NCI-H1930 (cell line): ENCODE results near the gene IL1RL1.

ENCODE experiments used
- DNase-seq, 2 experiments: peaks; one replicate each; lab custom pipeline; 2025; lab: John Stamatoyannopoulos, UW

Gene IL1RL1

DNA sequence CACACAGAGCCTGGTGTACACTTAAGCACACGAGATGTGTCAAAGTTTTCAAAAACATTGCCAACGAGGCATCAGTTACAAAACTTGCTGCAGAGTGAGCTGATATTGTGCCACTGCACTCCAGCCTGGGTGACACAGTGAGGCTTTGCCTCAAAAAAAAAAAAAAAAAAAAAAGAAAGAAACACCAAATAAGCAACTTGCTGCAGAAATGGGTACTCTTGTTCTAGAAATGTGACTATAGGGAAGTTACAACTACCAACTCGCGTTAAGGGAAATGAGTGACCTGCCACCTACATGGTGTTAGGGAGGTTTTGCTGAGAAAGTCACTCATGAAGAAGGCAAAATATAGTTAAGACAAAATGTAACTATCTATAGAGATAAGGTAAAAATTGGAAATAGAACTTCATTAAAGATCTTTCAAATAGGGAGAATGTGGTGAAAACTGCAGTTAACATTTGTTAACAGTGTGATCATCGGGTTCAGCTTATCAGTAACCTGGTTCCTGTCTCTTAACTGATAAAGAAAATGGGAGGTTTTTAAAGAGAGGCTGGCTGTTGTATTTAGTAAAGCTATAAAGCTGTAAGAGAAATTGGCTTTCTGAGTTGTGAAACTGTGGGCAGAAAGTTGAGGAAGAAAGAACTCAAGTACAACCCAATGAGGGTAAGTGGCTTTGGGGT is at the start of gene IL1RL1:
Gene IL1RL1 (plus strand): TSS at position 600 of the 677 bp plus-strand sequence. CDS start 26,702 bp downstream, outside the sequence.
- no peak for DNase-seq

DNA sequence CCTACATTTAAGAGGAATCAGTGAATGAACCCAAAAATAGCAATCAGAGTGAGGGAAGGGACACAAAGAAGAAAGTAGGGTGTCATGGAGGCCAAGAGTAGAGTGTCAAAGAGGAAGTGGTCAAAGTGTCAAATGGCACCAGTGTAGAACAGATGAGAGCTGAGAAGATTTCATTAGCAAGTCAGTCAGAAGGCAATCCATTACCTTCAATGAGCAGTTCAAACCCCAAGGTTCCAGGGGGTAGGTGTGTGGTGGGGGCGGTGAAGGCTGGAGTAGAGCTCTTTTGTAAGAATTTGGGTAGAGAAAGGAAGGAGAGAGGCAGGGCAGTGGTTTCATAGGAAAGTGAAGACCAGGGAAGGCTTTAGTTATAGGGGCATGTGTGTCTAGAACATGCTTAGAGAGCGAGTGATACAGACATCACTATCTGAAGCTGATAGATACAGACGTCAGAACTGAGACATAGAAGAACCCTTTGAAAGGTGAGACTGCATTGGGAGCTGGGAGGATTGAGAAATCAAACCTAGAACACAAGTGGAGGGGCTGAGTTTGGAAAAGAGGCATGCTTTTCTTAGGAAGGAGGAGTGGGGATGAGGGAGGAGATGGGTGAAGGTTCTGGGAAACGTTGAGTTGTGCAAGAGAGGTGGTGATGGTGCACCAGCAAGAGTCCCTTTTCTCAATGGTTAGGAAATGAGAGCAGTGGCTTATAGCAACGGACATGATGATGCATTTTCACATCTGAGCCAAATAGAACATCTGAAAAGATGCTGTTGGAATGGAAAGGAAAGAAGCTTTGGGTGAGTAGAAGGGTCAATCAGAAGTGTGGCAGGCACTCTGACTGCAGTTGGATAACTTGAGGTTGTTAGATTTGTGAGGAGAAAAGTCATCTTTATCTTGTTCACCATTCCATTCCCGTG is 48.9 kb upstream of the IL1RL1 start:
- no peak for DNase-seq

DNA sequence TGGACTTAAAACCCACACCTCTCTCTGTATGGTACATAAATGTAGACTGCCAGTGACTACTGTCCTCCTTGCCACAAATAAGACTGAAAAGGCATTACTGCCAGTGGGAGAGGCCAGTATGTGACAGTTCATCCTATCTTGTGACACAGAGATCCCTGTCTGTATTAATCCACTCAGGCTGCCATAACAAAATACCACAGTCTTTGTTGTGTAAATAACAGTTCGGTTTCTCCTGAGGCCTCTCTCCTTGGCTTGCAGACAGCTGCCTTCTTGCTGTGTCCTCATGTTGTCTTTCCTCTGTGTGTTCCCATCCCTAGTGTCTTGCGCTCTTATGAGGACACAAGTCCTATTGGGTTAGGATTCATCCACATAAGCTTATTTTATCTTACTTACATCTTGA is 46.4 kb upstream of the IL1RL1 start:
- DNase-seq, result no peak

DNA sequence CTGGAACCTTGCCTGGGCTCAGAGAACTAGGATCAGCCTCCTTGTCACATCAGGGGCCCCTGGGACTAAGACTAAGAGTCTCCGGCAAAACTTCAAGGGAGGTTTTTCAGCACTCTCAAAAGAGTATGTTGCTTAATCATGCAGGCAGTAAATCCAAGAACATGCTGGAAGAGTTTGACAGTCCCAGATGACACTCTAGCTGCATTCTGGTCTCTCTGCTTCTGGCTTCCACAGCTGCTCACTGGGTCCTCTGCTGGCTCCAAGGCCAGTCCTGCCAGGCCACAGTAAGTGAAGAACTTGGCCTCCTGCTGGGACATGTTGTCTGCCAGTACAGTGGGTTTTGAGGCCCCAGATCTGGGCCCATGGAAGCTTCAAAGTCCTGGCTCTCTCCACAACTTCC is 45.2 kb upstream of the IL1RL1 start:
- no peak for DNase-seq

DNA sequence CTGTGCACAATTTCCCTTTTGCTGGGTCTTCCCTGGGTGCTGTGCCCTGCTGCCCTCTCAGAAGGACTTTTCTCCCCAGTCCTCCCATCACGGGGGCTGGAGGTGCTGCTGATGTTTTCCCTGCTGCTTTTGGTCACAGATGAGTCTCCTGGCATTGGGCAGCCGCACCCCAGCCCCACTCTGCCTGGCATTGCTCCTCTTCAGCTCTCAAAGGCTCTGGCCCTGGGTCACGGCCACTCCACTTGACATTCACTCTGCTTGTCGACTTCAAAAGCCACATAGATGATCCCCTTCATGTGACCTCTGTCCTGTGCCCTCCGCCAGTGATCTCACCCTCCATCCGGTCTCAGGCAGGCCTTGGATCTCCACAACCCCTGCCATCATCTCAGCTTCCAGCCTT is 43.6 kb upstream of the IL1RL1 start:
- no peak for DNase-seq

DNA sequence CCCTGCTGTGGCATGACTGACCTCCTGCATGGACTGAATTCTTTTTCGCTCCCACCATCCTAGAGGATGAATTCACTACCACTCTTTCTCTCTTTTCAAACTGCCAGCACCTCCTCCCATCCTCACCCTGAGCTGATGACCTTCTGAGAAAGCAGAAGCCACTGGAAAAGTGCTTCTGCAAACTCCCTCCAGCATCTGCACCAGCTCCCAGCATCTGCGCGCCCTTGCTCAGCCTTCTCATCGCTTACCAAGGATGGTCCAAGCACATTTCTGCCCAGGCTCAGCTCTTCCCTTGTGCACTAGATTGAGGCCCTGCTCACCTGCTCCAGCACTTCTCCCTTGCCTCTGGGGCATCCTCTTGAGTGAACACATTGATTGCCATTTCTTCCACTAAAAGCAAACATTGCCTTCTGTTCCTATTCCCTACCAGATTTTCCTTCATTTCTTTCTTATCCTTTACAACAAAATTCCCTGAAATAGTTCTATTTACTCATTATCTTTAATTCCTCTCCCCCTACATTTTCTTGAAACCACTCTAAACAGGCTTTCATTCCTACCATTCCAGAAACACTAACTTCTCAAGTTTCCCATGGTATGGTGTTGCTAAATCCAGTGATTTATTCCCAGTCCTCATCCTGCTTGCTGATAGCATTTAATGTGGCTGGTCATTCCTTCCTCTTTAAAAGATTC is 42.7 kb upstream of the IL1RL1 start:
- DNase-seq, result no peak

DNA sequence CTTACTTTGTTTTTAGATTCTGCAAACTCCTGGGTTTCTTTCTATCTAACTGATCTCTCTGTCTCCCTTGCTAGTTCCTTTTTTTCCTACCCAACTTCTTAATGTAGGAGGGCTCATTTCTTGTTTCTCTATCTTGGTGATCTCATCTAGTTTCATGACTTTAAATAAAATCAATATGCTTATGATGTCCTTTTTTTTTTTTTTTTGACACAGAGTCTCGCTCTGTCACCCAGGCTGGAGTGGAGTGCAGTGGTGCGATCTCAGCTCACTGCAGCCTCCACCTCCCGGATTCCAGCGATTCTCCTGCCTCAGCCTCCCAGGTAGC is 42.2 kb upstream of the IL1RL1 start:
- DNase-seq, result no peak

DNA sequence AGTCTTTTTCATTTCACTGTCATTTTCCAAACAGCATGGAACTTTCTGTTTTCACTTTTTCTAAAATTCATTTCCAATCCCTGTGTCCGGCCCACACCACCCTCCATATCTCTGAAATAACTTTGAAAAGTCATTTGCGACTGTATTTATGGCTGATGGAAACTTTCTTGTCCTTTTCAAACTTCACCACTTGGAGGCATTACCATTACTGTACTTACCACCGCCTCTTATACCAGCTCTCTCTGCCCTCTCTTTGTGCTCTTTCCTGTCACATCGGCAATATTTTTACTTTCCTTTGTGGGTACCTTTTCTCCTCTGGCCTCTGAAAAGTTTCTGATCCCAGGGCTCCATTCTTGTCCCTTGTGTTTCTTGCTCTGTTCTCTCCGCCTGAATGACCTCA is 39.5 kb upstream of the IL1RL1 start:
- no peak for DNase-seq

DNA sequence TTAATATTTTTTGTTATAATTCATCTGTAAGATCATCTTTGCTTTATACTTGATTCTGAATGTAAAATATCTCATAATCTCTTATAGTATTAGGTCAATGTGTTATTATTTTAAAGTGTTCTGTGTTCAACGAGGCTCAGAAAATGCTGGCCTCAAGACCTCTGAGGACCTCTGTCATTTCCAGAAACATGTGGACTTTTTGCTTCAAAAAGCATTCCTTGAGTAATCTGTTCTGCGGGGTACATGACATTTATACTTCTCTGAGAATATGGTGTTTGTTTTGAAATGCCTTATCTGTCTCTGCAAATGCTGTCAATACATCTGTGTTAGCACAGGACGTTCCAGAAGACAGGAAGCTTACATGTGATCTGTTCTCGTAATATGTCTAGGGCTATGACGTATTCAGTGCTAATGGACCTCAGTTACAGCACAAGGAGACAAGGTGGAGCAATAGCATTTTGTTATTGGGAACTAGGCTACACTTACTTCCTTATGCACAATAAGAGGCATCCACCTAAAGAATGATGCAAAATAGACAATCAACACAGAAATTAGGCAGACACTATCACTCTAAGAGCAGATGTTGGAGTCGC is 37.6 kb upstream of the IL1RL1 start:
- DNase-seq, result no peak

DNA sequence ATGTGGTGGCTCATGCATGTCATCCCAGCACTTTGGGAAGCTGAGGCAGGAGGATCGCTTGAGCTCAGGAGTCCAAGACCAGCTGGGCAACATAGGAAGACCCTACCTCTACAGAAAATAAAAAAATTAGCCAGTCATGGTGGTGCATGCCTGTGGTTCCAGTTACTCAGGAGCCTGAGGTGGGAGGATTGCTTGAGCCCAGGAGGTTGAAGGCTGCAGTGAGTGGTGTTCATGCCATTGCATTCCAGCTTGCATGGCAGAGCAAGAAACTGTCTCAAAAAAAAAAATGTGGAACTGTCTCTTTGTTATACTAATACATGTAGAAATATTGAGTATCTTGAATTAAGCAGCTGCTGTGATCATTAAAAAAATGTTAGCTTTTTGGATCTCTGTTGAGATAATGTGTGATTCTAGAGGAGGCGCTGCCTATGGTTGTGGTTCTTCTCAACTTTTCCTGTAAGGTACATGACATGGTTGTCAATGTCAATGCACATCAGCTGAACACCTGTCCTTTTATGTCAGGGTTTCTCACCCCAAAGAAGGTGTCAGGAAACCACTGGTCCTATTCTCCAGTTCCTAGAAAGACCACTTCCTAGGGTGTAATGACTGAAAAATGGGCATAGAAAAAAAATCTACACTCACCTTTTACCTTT is 34.7 kb upstream of the IL1RL1 start:
- DNase-seq, result no peak

DNA sequence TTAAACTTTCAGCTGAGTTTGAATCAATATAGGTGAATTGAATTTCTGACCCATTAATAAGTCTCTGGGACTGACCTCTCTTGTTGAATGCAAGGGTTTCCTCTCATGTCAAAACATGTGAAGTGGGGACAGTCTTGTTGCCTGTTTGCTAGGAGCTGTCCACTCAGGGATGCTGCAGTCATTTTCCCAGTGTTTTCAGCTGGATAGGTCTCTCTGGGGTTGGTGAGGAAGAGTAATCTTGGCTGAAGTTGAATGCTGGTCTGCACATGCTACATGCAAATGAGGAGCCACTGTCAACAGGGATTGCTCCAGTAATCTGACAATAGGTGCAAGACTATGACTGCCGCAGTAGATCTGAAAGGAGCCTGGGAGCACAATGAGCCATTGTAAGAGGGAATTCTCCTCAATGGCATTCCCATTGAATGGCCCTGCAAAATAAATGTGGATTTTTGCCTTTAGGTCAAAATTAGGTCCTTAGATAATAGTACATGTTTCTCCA is 34.1 kb upstream of the IL1RL1 start:
- no peak for DNase-seq

DNA sequence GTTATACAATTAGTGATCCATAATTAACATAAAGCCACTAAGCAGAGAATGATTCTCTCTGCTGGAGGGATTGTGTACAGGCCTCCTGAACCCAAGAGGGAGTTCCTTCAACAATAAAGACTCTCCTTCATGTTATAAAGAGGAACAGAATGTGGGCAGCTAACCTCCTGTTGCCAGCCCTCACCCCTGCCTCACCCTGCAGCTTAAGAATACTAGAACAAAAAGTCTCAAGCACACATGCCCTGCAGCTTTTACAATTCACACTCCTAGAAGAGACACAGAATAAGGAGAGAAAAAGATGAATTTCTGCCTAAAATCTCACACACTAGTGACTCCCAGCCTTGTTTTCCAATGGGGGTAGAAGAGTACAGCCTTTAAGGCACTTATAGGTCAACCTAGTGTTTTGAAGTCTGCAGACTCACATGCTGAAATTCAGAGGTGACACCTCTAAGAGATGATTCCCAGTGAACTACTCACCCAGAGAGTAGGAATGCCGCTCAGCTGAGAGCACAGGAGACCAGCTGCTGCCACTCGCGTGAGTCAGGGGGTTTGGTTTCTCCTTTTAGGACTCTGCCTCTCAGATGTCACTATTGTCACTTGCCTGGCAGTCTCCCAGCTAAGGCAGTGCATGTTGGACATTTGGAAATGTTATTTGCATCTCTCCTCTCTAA is 32.5 kb upstream of the IL1RL1 start:
- no peak for DNase-seq

DNA sequence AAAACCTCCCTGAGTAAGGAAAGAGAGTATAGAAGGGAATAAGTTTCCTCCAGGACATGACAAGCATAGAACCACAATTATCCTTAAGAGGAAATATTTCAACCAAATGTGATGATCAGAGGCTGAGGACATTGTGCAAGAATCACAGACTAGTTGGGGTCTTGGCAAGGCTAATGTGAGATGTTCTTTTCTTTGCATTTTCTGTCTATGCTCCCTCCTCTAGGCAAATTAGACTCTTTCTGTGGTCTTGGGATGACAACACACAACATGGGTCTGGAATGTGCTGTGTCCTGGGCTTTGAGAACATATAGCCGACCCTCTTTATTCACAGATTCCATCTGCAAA is 32.0 kb upstream of the IL1RL1 start:
- DNase-seq, result no peak

DNA sequence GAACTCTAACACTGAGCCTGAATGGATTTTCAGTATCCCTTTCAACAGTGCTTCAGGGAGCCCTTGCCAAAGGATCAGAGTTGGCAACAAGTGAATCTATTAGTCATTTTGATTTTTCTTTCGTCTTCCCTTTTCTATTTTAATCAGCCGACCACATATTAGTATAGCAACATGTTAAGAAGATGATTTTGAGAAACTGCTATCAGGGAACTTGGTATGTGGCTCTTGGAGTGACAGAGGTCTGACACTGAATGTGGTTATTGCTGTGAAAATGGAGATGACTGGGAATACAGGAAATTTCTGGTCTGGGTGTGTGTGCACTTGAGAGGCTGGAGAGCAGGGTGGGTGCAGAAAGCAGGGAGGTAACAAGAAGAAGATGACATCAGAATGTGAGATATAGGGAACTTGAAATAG is 28.7 kb upstream of the IL1RL1 start:
- DNase-seq, result no peak

DNA sequence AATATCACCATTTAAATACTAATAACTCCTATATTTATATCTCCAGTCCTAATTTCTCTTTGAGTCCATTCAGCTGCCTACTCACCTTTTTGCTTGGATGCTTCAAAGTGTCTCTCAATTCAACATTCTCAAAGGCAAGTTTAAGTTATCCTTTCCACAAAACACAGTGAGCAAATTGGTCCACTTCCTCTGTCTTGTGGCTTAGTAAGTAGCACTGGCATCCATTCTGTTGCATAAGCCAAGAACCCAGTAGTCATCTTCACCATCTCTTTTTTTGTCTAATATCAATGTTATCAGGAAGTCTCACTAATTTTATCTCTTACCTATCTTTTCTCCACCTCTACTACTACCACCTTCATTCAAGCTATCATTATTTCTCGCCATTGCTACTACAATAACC is 27.4 kb upstream of the IL1RL1 start:
- DNase-seq, result no peak

DNA sequence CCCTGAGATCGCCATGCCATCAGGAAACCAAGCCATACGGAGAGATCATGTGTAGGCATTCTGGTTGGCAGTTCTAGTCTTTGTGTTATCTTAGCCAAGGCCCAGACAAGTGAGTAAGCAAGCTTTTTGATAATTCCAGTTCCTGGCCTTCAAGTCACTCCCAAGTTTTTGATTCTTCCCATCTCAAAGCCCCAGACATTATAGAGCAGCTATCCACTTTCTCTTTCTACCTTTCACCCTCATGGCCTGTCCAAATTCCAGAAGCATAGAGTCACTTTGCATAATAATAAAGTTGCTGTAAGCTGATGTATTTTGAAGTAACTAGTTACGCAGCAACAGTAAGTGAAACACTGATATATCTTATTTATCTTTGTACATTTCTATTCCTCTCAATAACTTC is 26.8 kb upstream of the IL1RL1 start:
- DNase-seq, result no peak

DNA sequence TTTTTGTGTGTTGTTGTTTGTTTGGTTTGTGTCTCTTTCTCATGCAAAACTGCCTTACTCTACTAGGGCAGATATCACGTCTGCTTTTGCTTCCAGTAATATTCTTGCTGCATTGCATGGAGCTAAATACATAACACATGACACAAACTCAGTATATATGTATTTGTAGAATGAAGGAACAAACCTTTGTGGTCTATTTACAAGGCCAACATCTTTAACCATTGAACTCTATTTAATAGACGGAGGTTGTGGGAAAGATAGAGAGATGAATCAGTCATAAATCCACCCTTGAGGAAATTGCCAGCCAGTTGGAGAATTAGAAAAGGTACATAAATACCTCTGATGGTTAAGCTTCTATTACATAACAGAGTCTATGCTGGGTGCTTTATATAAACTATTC is 26.0 kb upstream of the IL1RL1 start:
- no peak for DNase-seq

DNA sequence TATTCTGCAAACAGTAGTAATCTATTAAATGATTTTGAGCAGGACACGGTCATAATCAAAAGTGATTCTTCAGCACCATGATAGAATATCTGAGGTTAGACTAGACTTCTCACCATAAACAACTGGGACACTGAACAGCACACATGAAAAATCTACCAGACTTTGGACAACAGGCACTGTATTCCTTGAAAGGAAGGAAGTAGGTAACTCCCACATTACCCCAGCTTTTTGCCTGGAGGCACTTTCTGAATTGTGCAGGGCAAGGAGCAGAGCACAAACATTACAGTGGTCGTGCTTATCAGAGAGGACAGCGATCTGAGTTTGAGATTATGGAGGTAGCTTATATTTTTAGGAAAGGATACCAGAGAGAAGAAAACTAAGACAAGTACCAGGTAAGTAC is 25.3 kb upstream of the IL1RL1 start:
- DNase-seq, result no peak

DNA sequence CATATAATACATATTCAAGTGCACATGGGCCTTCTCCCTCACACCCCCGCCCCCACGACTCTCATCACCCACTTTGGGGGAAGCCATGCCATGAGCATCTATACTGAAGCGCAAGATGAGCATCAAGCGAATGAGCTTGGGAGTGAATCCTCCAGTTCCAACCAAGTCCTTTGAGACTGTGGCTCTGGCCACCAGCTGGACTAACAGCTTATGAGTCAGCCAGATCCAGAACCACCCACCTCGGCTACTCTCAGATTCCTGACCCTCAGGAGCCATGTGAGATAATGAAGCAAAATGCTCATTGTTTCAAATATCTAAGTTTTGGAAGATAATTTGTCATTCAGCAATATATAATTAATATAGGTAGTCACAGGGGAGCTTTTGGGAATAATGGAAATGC is 22.2 kb upstream of the IL1RL1 start:
- DNase-seq, result peak in 1 of 2 experiments; percentile 61

DNA sequence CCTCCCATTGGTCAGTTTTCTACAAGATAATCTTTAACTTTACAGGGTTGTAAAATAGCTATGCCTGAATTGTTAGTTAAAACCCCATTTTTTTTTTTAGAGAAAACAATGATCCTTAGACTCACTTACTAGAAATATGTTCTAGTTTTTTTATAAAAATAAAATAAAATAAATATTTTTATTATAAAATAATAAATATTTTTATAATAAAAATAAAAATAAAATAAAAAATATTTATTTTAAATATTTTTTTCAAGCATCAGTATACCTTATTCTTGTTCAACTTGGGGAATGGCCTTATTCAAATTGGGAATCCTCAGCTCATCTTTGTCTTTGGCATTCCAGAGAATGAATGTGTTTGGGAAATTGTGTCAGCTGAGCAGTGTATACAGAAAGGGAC is 20.8 kb upstream of the IL1RL1 start:
- no peak for DNase-seq

DNA sequence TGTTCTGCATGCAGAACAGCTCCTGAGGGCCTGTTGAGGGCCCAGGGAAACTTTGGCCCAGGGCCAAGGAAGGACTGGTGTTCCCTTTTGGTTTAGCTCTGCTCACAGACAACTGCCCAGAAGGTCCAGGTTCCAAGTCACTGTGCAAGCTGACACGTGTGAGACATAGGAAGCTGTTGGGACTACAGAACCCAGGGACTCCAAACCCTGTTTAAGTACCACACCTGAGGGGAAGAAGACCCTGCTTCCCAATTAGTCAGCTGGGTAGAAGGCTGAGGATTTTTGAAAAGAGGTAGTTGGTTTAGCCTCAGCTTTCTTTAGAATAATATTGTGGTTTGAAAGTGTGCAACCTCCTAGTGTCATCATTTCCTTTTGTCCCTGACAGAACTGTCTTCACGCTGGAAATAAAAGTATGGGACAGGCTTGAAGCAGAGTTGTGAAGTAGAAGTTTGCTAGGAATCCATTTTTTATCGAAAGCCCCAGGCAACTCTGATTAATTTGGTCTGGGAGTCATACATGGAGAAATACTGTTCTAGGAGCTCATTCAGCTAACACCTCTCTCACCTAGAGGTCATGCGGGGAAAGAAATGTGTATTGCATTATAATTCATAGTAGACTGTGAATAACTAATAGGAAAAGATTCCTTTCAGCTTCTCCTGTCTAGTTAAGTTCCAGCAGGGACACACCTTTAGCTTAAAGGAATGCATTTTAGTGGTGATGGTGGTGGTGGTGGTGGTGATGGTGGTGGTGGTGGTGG is 19.9 kb upstream of the IL1RL1 start:
- no peak for DNase-seq
